OCI-LY3 (cell line): ENCODE measurements around the gene RAP1GDS1.
"Not testable (repeated sequence)": the region's sequence is repeated elsewhere in the genome, so short reads cannot be mapped to it uniquely, and the experiment has no call there.

Experiments
- H2AFZ ChIP-seq: fragments of 200-600, 300-600 bp; shearing (Covaris generic); 2 replicates; pipeline ENCODE4 v1.6.0; 2014; ENCODE audit warnings: antibody characterized with exemption, low read depth, low read length
- H3K27ac ChIP-seq: fragments of 200-600, 300-600 bp; sonication (generic); 2 replicates; pipeline ENCODE4 v1.5.1; 2014; ENCODE audit warnings: mild to moderate bottlenecking, low read length, moderate library complexity, mixed read lengths
- H3K27me3 ChIP-seq: fragments of 200-600, 300-600 bp; sonication (generic); 2 replicates; pipeline ENCODE4 v1.6.1; 2014; ENCODE audit warnings: low read depth, low read length, mixed read lengths
- H3K36me3 ChIP-seq: fragments of 200-600, 300-600 bp; sonication (generic); replicated peaks from 2 replicates; pipeline ENCODE3; 2014; ENCODE audit warnings: low read depth, low read length, mixed read lengths
- H3K4me1 ChIP-seq: fragments of 300-600, 200-600 bp; sonication (generic); 2 replicates; pipeline ENCODE4 v1.6.1; 2014; ENCODE audit warnings: low read length, mixed read lengths
- H3K4me2 ChIP-seq: fragments of 200-600, 300-600 bp; sonication (generic); 2 replicates; pipeline ENCODE4 v1.6.1; 2014; ENCODE audit warnings: low read length, mixed read lengths
- H3K4me3 ChIP-seq: fragments of 300-600, 200-600 bp; sonication (generic); 2 replicates; pipeline ENCODE4 v1.5.1; 2014; ENCODE audit warnings: antibody characterized with exemption, mild to moderate bottlenecking, low read length, moderate library complexity
- H3K79me2 ChIP-seq: fragments of 300-600, 200-600 bp; shearing (Covaris generic); 2 replicates; pipeline ENCODE4 v1.6.1; 2014; ENCODE audit warnings: mild to moderate bottlenecking, low read length, mixed read lengths
- H3K9ac ChIP-seq: fragments of 300-600, 200-600 bp; shearing (Covaris generic); 2 replicates; pipeline ENCODE4 v1.6.0; 2014; ENCODE audit warnings: mild to moderate bottlenecking, low read length, moderate library complexity
- H3K9me3 ChIP-seq: fragments of 200-600, 300-600 bp; shearing (Covaris generic); 2 replicates; pipeline ENCODE4 v1.6.1; 2014; ENCODE audit warnings: low read length, mixed read lengths; ENCODE audit not compliant: insufficient read depth
- H4K20me1 ChIP-seq: fragments of 200-600, 300-600 bp; sonication (generic); 2 replicates; pipeline ENCODE4 v1.6.1; 2016; ENCODE audit warnings: low read length, mixed read lengths; ENCODE audit not compliant: insufficient read depth
- EZH2phosphoT487 ChIP-seq: fragments of 200-600 bp; shearing (Covaris generic); IDR thresholded peaks from 2 replicates; pipeline ENCODE4 v1.6.1; 2018; ENCODE audit warnings: antibody characterized with exemption, mixed run types, low read depth
- TF ChIP-seq, protein P1 (sequence below): fragments of 200-600, 300-600 bp; sonication (generic); IDR thresholded peaks from 2 replicates; pipeline ENCODE4 v1.5.1; 2014; ENCODE audit warnings: antibody characterized with exemption, low read length, low read depth

RAP1GDS1 gene

DNA sequence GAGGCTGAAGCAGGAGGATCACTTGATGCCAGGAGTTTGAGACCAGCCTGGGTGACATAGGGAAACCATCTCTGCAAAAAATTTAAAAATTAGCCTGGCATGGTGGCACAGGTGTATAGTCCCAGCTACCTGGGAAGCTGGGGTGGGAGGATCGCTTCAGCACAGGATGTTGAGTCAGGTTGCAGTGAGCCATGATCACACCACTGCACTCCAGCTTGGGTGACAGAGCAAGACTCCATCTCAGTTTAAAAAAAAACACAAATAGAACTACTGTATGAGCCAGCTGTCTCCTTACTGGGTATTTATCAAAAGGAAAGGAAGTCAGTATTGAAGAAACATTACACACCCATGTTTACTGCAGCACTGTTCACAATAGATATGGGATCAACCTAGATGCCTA, 138.7 kb downstream of the RAP1GDS1 start:
- Histone ChIP-seq H3K4me2 (no peak overlapping the region), H3K79me2 (no peaks in the 10 kb centered on the region), H2AFZ (no peak overlapping the region), H3K4me1 (no peaks in the 10 kb centered on the region), H3K36me3 (peaks cover 13% of the 10 kb centered on the region), H4K20me1 (no peaks in the 10 kb centered on the region), H3K9ac (no peak overlapping the region), H3K27me3 (no peaks in the 10 kb centered on the region), H3K4me3 (no peak overlapping the region), H3K27ac (no peak overlapping the region), H3K9me3 (no peaks in the 10 kb centered on the region)
- no peak for TF ChIP-seq EZH2phosphoT487
- TF ChIP-seq, protein P1, sequence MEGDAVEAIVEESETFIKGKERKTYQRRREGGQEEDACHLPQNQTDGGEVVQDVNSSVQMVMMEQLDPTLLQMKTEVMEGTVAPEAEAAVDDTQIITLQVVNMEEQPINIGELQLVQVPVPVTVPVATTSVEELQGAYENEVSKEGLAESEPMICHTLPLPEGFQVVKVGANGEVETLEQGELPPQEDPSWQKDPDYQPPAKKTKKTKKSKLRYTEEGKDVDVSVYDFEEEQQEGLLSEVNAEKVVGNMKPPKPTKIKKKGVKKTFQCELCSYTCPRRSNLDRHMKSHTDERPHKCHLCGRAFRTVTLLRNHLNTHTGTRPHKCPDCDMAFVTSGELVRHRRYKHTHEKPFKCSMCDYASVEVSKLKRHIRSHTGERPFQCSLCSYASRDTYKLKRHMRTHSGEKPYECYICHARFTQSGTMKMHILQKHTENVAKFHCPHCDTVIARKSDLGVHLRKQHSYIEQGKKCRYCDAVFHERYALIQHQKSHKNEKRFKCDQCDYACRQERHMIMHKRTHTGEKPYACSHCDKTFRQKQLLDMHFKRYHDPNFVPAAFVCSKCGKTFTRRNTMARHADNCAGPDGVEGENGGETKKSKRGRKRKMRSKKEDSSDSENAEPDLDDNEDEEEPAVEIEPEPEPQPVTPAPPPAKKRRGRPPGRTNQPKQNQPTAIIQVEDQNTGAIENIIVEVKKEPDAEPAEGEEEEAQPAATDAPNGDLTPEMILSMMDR, result no peak

DNA sequence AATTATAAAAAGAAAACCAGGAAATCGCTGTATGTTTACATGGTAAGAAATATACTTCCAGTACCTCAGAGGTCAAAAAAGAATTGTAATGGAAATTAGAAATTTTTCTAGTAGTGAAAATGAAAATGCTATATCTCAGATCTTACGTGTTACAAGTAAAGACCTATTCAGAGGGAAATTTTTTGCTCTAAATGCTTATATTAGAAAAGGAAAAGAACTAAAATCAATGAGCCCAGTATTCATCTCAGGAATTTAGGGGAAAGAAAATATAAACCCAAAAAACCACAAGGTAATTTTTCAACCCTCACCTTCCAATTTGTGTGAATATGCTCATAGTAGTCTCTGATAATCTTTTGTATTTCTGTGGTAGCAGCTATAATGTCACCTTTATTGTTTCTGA, 145.6 kb downstream of the RAP1GDS1 start:
- H3K9ac ChIP-seq, result no peak overlapping the region
- no peaks in the 10 kb centered on the region for H3K79me2 ChIP-seq
- no peak overlapping the region for H3K4me3 ChIP-seq
- peaks cover 6% of the 10 kb centered on the region for H3K4me1 ChIP-seq
- no peak for TF ChIP-seq EZH2phosphoT487
- TF ChIP-seq, protein P1, result no peak
- no peak overlapping the region for H3K27ac ChIP-seq
- peaks cover 3% of the 10 kb centered on the region for H3K36me3 ChIP-seq
- no peaks in the 10 kb centered on the region for H3K27me3 ChIP-seq
- no peak overlapping the region for H2AFZ ChIP-seq
- no peaks in the 10 kb centered on the region for H3K9me3 ChIP-seq
- H3K4me2 ChIP-seq, result peak overlapping the region; percentile 11; the same call in 1 of the 2 replicates
- no peaks in the 10 kb centered on the region for H4K20me1 ChIP-seq

DNA sequence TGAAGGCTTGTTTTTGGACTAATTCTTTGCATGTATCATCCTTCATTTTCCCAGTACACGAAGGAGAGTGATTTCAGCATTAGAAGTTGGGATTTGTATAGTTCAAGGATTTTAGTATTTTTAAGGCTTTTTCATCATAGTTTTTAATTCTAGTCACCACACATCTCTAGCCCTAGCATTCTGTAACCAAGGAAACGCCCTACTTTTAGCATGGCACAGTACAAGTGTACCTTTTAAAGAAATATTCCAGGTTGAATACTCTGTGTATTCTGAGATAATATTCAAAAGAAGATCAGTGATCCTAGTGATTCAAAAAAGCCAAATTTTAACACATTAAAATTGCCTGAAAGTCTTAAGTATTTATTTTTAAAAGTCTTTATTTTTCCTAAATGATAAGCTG, 150.5 kb downstream of the RAP1GDS1 start:
- no peaks in the 10 kb centered on the region for H3K27me3 ChIP-seq
- no peak overlapping the region for H3K27ac ChIP-seq
- H3K4me3 ChIP-seq, result no peak overlapping the region
- H3K36me3 ChIP-seq, result peaks cover 4% of the 10 kb centered on the region
- H3K4me1 ChIP-seq, result peaks cover 3% of the 10 kb centered on the region
- TF ChIP-seq EZH2phosphoT487, result no peak
- TF ChIP-seq, protein P1, result no peak
- H3K9me3 ChIP-seq, result no peaks in the 10 kb centered on the region
- H4K20me1 ChIP-seq, result no peaks in the 10 kb centered on the region
- H3K9ac ChIP-seq, result no peak overlapping the region
- H2AFZ ChIP-seq, result no peak overlapping the region
- no peak overlapping the region for H3K4me2 ChIP-seq
- H3K79me2 ChIP-seq, result no peaks in the 10 kb centered on the region

DNA sequence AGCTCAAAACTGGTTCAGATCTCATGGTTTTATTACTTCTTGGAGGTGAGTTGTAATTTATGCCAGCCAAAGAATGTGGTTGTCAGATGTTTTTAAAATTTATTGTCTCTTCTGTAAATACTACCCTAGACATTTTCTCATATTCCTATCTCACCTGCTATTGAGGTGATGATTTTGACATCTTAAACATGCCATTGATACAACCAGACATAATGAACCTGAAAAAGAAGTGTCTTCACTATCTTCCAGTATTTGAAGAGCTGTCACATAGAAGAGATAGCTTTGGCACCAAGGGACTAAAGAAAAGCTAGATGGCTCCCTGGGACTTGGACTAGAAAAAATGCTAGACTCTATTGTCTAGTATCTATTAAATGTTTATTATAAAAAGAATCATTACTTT, 155.7 kb downstream of the RAP1GDS1 start:
- Histone ChIP-seq H3K79me2 (no peaks in the 10 kb centered on the region), H3K9ac (no peak overlapping the region), H3K4me1 (no peaks in the 10 kb centered on the region), H3K36me3 (peaks cover 24% of the 10 kb centered on the region), H3K4me3 (no peak overlapping the region), H3K4me2 (no peak overlapping the region), H4K20me1 (no peaks in the 10 kb centered on the region), H2AFZ (no peak overlapping the region), H3K27ac (no peak overlapping the region), H3K9me3 (no peaks in the 10 kb centered on the region), H3K27me3 (no peaks in the 10 kb centered on the region)
- TF ChIP-seq, protein P1, result no peak
- TF ChIP-seq EZH2phosphoT487, result no peak

DNA sequence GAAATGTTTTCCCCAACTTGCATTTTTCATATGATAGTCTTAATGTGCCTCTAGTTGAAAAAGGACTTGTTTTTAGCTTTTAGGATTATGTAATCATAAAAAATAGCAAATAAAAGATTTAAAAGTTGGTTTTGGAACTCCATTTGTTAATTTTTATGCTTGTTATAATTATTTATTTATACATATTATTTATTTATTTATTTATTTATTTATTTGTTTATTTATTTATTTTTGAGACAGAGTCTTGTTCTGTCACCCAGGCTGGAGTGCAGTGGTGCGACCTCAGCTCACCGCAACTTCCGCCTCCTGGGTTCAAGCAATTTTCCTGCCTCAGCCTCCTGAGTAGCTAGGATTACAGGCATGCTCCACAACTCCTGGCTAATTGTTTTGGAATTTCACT, 159.0 kb downstream of the RAP1GDS1 start:
- H4K20me1 ChIP-seq, H3K27me3 ChIP-seq, H3K4me1 ChIP-seq, H3K79me2 ChIP-seq, H3K27ac ChIP-seq, H3K4me2 ChIP-seq, H2AFZ ChIP-seq, H3K4me3 ChIP-seq, H3K9me3 ChIP-seq, H3K9ac ChIP-seq: not testable (repeated sequence)
- peaks cover 37% of the 10 kb centered on the region for H3K36me3 ChIP-seq
